GOT3 (cell line): ENCODE measurements around the gene PARP8.
"Not testable (repeated sequence)": the region's sequence is repeated elsewhere in the genome, so short reads cannot be mapped to it uniquely, and the experiment has no call there.

ENCODE experiments used
- DNase-seq: peaks from one replicate; lab custom pipeline; 2025; ENCODE audit warnings: mixed read lengths; lab: John Stamatoyannopoulos, UW

Gene PARP8

GRCh38 chr5:50666261-50667022 lies at the start of gene PARP8:
PARP8 (plus strand) TSS chr5:50666637; CDS start chr5:50667096, 459 bp downstream.
- DNase-seq: no peak

DNA sequence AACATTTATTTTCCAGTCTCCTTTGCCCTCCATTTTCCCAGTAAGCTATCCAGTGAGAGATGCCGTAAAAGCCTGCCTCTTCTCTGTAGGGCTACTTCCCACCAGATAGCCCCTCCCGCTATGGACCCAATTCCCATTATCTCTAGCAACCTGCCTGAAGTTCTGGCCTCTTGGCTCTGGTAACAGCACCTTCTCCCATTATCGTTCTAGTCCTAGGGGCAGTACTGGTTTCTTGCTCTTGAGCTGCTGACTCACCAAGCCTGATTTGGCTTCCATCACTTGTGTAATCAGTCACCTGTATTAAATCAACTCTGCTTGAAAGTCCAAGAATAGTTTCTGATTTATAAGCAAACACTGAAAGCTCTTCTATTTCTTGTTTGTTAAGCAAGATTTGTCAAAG lies 42.8 kb upstream of the PARP8 start:
- DNase-seq: no peak

GRCh38 chr5:50634866-50635265 lies 31.6 kb upstream of the PARP8 start:
- DNase-seq: not testable (repeated sequence)

- not testable (repeated sequence) for DNase-seq
These were observed 28.9 kb upstream of the PARP8 start for GRCh38 chr5:50637576-50637975.

DNA sequence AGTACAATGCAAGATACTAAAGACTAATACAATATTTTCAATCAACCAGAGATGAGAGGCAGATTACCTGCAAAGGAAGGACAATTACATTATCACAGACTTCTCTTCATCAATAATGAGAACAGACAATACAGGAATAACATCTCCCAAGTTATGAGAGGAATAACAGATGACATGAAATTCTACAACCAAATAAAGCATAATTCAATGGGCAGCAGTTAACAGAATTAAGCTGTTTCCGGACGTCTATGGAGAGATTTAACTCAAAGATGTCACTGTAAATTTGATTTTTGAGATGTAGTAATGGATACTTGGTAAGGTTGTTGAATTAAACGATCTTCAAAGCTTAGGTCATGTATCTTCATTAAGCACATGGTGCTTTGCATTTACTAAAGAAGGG lies 19.8 kb upstream of the PARP8 start:
- no peak for DNase-seq

DNA sequence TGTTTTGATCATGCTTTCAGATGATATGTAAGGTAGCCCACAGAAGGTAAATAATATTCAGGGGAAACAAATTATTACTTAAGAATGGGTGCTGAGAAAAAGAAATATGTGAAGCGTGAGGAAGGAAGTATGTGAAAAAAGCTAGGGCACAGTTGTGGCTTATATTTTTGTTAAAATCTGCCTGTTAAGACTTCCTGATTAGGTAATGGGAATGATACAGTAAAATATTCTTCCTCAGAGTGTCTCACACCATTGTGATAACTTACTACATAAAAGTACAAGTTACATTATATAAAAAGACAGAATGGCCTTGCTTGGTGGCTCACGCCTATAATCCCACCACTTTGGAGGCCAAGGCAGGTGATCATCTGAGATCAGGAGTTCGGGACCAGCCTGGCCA lies 18.7 kb upstream of the PARP8 start:
- DNase-seq: no peak

- no peak for DNase-seq
These were observed 12.5 kb upstream of the PARP8 start for GRCh38 chr5:50653946-50654345.

- DNase-seq: no peak
These were observed 11.2 kb upstream of the PARP8 start for GRCh38 chr5:50655067-50655809.

- DNase-seq: no peak
These were observed 10.6 kb upstream of the PARP8 start for GRCh38 chr5:50655810-50656205.

- DNase-seq: no peak
These were observed 9.4 kb upstream of the PARP8 start for GRCh38 chr5:50657044-50657443.

- DNase-seq: no peak
These were observed 8.2 kb upstream of the PARP8 start for GRCh38 chr5:50658246-50658645.

- no peak for DNase-seq
These were observed 2.8 kb upstream of the PARP8 start for GRCh38 chr5:50663636-50664035.

DNA sequence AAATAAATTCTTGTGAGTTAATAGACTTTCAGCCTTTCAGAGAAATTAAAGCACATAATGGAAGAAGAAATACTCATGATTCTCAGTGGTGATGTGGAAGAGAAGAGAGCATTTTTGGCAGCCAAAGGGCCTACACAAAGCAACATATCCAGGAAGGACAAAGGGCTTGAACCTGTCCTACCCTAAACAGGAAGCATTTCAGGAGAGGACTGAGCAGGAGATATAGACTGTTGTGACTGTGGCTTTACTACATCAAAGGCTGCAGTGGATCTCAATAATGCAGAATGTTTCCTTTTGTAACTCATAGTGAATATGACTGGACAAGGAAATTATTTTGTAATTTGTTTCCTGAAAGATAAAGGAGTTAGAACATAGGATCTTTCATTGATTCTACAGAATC lies 1.3 kb upstream of the PARP8 start:
- no peak for DNase-seq

- not testable (repeated sequence) for DNase-seq
These were observed 655 bp upstream of the PARP8 start for GRCh38 chr5:50665761-50666202.

- no peak for DNase-seq
These were observed 701 bp downstream of the PARP8 start for GRCh38 chr5:50667023-50667652.

DNA sequence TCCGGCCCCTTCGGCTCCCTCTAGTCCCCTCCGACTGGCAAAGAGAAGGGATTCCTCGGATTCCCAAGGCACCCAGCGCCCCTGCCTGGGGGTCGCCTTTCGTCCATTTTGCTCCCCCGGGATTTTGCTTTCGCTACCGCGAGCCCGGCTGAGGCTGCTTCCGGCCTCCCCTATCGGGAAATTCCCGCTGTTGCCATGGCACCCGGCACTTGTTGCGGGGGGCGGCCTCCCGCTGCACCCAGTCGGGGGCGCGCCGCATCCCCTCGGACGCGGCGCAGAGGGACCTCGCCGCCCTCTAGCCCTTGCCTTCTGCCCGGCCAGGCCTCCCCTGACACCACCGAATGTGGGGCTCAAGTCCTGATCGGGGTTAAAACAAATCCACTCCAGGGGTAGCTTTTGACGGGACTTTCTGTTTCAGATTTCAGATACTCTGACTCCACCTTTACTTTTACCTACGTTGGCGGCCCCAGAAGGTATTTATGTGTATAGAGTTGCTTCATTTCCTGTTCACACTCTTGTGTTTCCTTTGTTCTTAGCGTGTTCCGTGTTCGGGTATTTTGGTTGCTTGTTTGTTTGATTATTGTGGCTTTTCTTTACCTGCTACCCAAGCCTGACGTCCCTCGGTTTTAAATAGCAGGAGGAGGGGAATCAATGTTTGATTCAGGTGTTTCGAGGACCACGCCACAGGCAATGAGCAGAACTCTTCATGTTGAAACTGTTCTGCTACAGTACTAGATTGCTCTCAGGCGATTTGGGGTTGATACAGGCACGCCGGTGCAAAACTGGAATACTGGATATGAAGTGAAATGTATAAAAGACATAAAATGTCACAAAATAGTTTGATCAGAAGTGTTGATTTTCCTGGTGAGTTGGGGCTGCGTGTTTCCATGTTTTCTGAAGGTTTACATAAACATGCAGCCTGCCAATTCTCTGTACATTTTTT lies 1.5 kb downstream of the PARP8 start:
- DNase-seq: no peak

DNA sequence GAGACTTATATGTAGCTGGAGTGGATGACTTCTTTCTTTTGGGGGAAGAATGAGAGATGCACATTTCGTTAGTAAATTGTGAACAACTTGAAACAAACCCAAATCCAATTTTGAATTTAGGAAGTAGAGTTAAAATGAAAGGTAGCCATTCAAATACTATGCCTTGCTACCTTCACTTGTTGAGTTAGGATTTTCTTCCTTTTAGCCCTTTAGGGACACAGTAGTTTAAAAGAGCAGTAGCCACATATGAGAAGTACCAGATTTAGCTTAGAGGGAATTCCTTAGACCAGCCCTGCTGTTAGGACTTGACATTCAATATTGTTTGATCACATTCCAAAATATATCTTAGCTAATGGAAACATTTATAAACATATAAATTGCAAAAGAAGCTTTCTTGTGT lies 2.2 kb downstream of the PARP8 start:
- not testable (repeated sequence) for DNase-seq

GRCh38 chr5:50672663-50673062 lies 6.2 kb downstream of the PARP8 start:
- DNase-seq: no peak

- DNase-seq: not testable (repeated sequence)
These were observed 7.0 kb downstream of the PARP8 start for GRCh38 chr5:50673444-50673843.

GRCh38 chr5:50675385-50675784 lies 8.9 kb downstream of the PARP8 start:
- DNase-seq: no peak

- not testable (repeated sequence) for DNase-seq
These were observed 13.1 kb downstream of the PARP8 start for GRCh38 chr5:50679554-50679953.

GRCh38 chr5:50684721-50685120 lies 18.3 kb downstream of the PARP8 start:
- no peak for DNase-seq
